Skeletal muscle tissue (tissue), 4 donors: ENCODE measurements around the gene PEX1. TPM values are rescaled to one million over a fixed set of nuclear protein-coding genes. Genes with fewer than 3 reads are reported as not detected.

Experiments used
- H3K27ac ChIP-seq: one replicate; pipeline ENCODE4 v1.7.0; 2013; ENCODE audit warnings: mild to moderate bottlenecking, low read depth, low read length, inconsistent platforms
- H3K27me3 ChIP-seq, 3 donors: one replicate each; pipeline ENCODE4 v1.7.0; 2013; ENCODE audit warnings: low read length in 3 of 3; ENCODE audit not compliant: control insufficient read depth in 3 of 3, insufficient read depth in 3 of 3
- H3K36me3 ChIP-seq, 3 donors: one replicate each; pipeline ENCODE4 v1.7.0; 2013; ENCODE audit warnings: low read length in 3 of 3; ENCODE audit not compliant: control insufficient read depth in 3 of 3, insufficient read depth in 3 of 3
- H3K4me1 ChIP-seq, 3 donors: one replicate each; pipeline ENCODE4 v1.7.0; 2013; ENCODE audit warnings: low read length in 3 of 3, mild to moderate bottlenecking in 3 of 3; ENCODE audit not compliant: control insufficient read depth in 3 of 3, insufficient read depth in 3 of 3
- H3K4me3 ChIP-seq, 3 donors: one replicate each; pipeline ENCODE4 v1.7.0; 2013; ENCODE audit warnings: low read length in 3 of 3
- H3K9ac ChIP-seq, 3 donors: one replicate each; pipeline ENCODE4 v1.7.0; 2013; ENCODE audit warnings: low read length in 3 of 3, mild to moderate bottlenecking in 3 of 3, moderate library complexity in 2 of 3, low read depth in 1 of 3
- H3K9me3 ChIP-seq, 3 donors: one replicate each; pipeline ENCODE4 v1.7.0; 2013; ENCODE audit warnings: low read length in 3 of 3; ENCODE audit not compliant: control insufficient read depth in 3 of 3
- total RNA-seq: library from RNA; depleted of rRNA; stranded (reverse); fragments of >200 nt; gene quantifications from one replicate; pipeline ENCODE4 v1.2.3, GENCODE V29; 2014
- donor health status: Osteomylitis.

Gene PEX1
- total RNA-seq, result 48.5 TPM

DNA sequence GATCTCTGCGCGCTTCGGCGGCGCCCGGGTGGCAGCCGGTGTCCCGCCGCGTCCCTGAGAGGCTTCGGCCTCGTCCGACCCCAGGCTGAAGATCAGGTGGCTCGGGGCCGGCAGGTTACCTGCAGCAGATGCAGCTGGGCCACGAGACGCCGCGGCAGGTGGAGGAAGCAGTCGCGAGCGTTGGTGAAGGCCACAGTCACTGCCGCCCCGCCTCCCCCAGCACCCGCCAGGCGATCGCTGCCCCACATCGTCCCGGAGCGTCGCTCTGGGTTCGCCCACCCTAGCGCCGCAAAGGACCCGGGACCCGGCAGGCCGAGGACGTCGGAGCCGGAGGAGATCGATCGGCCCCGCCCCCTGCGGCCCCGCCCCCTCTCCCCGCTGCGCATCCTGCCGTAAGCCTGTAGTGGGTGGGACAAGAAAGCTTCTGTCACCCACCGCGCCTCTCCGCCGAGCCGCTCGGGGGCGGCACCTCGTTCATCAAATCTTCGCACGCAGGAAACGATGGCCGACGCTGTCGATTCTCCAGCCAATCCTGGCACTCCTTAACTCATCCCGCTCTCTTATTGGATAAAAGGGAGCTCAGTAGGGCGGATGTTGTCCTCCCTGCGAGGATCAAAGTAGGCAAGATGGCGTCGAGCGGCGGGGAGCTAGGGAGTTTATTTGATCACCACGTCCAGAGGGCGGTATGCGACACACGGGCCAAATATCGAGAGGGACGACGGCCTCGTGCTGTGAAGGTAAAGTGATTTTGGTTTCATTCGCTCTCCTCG is at the start of gene PEX1, which contains the start of gene RBM48:
TSS of gene PEX1 (minus strand) at position 333 of the 770 bp plus-strand sequence. CDS start at position 248, 85 bp downstream.
TSS of gene RBM48 (plus strand) at position 608 of the 770 bp plus-strand sequence. CDS start at position 627, 19 bp downstream.
- Histone ChIP-seq H3K27ac (peak within 1 kb of the TSS; percentile 88), H3K9me3 (no peaks in the 10 kb centered on the region), H3K27me3 (no peaks in the 10 kb centered on the region), H3K36me3 (peaks cover 10 to 29% (median 21%) of the 10 kb centered on the region in 3 donors), H3K4me1 (peaks cover 5 to 16% (median 13%) of the 10 kb centered on the region in 3 donors), H3K9ac (peak within 1 kb of the TSS; percentile 86 to 91 (median 87)), H3K4me3 (peak within 1 kb of the TSS; percentile 100)

DNA sequence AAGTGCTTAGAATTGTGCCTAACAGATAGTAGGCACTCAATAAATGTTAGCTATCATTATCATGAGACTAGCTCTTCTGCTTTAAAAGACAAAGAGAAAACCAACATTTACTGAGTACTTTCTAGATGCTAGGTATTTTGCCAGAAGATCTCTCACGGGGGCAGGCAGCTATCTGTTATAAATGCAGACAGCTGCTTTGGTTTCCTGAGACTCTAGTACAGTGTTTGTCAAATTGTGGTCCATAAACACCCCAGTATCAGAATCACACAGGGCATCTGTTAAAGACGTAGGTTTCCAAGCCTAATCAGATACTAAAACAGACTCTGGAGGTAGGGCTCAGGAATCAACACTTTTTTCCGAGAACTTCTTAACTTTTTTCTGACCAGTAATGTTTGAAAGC is 48.0 kb upstream of the PEX1 start:
- Histone ChIP-seq H3K27me3 (no peaks in the 10 kb centered on the region), H3K4me1 (no peaks in the 10 kb centered on the region), H3K9me3 (no peaks in the 10 kb centered on the region), H3K27ac (no peak overlapping the region), H3K9ac (no peak overlapping the region), H3K4me3 (no peak overlapping the region), H3K36me3 (peaks cover 15 to 57% (median 55%) of the 10 kb centered on the region in 3 donors)

DNA sequence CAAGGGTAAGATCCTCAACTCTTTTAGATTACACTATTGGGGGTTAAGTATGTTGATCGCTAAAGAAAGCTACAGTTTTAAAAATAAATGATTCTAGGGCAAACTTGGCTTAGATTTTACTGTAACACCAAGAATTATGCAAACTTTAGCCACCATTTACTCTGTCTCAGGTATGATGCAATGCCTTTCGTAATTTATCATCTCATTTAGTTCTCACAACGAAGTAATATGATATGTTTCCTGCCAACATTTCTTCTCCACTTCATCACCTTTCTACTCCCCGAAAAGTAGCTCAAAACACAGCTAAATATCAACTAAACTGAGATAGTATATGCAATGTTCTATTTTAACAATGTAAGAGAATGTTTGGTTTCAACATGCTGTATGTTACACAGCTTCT is 40.8 kb upstream of the PEX1 start:
- no peaks in the 10 kb centered on the region for H3K27me3 ChIP-seq
- no peak overlapping the region for H3K9ac ChIP-seq
- no peaks in the 10 kb centered on the region for H3K4me1 ChIP-seq
- peaks cover 11 to 54% (median 36%) of the 10 kb centered on the region in 3 donors for H3K36me3 ChIP-seq
- no peak overlapping the region for H3K4me3 ChIP-seq
- H3K9me3 ChIP-seq, result no peaks in the 10 kb centered on the region
- H3K27ac ChIP-seq, result no peak overlapping the region

DNA sequence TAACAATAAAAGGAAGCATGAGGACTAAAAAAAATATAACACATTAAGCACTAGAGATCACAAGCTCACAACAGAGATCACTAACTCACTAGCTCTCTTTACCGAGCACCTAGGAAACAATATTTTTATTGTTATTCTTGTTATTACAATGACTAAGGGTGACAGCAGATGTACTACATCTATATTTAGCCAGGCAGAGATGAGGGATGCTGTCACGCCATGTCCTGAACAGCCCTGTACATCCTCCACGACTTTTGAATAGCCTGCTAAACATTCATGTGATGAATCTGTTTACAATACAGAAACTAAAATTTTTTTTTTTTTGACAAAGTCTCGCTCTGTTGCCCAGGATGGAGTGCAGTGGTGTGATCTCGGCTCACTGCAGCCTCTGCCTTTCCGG is 39.1 kb upstream of the PEX1 start:
- no peaks in the 10 kb centered on the region for H3K9me3 ChIP-seq
- H3K36me3 ChIP-seq, result peaks cover 12 to 49% (median 32%) of the 10 kb centered on the region in 3 donors
- no peak overlapping the region for H3K27ac ChIP-seq
- H3K4me3 ChIP-seq, result no peak overlapping the region
- no peaks in the 10 kb centered on the region for H3K27me3 ChIP-seq
- H3K9ac ChIP-seq, result no peak overlapping the region
- no peaks in the 10 kb centered on the region for H3K4me1 ChIP-seq

DNA sequence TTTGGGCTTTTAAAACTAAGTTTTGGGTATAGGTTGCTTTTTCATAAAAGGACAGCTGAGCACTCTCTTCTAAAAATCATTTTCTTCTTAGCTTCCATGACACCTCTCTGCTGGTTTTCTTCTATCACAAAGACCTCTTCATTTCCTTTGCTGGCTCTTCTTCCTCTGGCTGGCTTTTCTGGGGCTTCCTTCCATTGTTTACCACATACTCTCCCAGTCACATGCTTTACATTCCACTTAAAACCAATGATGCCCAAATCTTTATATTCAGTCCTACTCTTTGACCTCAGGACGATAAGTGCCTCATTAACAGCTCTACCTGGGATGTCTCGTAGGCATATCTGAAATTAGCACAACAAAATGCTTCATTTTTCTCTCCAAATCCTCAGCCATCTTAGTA is 35.0 kb upstream of the PEX1 start:
- Histone ChIP-seq H3K36me3 (peaks cover 6 to 34% (median 26%) of the 10 kb centered on the region in 3 donors), H3K9me3 (no peaks in the 10 kb centered on the region), H3K4me1 (no peaks in the 10 kb centered on the region), H3K27ac (no peak overlapping the region), H3K27me3 (no peaks in the 10 kb centered on the region), H3K4me3 (no peak overlapping the region), H3K9ac (no peak overlapping the region)

DNA sequence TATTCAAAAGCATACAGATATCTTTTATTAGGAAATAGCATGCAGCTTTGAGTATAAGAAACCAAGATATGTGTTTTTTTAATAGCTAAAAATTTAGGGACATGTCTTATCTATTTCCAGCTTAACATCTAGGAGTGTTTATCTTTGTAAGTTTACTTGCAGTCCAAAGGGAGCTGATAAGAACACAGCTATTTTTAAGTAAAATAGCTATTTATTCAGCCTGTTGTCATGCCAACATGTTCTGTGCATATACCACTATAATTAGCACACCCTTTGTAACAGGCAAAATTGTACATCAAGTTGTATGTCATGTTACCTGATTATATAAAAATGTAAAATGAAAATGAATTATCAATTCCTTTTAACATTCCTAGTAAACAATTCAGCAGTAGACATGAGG is 32.3 kb upstream of the PEX1 start:
- Histone ChIP-seq H3K27me3 (no peaks in the 10 kb centered on the region), H3K4me3 (no peak overlapping the region), H3K27ac (no peak overlapping the region), H3K9me3 (no peaks in the 10 kb centered on the region), H3K4me1 (no peaks in the 10 kb centered on the region), H3K9ac (no peak overlapping the region), H3K36me3 (peaks cover 6 to 17% (median 7%) of the 10 kb centered on the region in 3 donors)

DNA sequence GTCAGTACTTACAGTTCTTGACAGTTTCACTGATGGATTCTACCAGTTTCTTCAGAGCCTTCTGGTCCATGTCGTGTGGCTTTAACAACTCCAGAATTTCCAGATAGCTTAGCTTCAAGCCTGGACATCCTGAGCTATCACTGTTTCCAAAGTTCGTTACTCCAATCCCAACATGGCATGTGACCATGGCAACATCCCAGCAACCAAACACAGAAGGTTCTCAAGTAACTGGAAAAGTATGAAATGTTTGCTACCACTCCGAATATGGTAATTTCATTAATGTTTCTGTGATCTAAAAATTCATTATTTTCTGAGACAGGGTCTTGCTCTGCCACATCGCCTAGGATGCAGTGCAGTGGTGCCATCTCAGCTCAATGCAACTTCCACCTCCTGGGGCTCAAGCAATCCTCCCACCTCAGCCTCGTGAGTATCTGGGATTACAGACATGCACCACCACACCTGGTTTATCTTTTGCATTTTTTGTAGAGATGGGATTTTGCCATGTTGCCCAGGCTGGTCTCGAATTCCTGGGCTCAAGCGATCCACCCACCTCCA is 29.6 kb upstream of the PEX1 start:
- H3K27ac ChIP-seq, result no peak overlapping the region
- no peaks in the 10 kb centered on the region for H3K4me1 ChIP-seq
- no peak overlapping the region for H3K9ac ChIP-seq
- H3K27me3 ChIP-seq, result no peaks in the 10 kb centered on the region
- H3K9me3 ChIP-seq, result no peaks in the 10 kb centered on the region
- peaks cover 3 to 8% (median 6%) of the 10 kb centered on the region in 3 donors for H3K36me3 ChIP-seq
- H3K4me3 ChIP-seq, result no peak overlapping the region

DNA sequence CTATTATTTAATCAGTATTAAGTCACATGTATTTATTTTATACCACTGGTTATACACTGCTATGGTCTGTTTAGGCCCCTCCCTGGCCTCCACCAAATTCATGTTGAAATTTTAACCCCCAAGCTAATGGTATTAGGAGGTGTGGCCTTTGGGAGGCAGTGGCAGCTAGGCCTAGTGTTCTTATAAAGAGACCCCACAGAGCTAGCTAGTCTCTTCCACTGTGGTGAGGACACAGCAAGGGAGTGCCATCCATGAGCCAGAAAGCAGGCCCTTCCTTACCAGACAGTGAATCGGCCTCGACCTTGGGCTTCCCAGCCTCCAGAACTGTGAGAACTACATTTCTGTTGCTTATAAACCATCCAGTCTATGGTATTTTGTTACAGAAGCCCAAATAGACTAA is 28.9 kb upstream of the PEX1 start:
- no peaks in the 10 kb centered on the region for H3K4me1 ChIP-seq
- H3K27me3 ChIP-seq, result no peaks in the 10 kb centered on the region
- no peaks in the 10 kb centered on the region for H3K9me3 ChIP-seq
- no peak overlapping the region for H3K9ac ChIP-seq
- H3K36me3 ChIP-seq, result peaks cover 3 to 8% (median 6%) of the 10 kb centered on the region in 3 donors
- no peak overlapping the region for H3K4me3 ChIP-seq
- no peak overlapping the region for H3K27ac ChIP-seq

DNA sequence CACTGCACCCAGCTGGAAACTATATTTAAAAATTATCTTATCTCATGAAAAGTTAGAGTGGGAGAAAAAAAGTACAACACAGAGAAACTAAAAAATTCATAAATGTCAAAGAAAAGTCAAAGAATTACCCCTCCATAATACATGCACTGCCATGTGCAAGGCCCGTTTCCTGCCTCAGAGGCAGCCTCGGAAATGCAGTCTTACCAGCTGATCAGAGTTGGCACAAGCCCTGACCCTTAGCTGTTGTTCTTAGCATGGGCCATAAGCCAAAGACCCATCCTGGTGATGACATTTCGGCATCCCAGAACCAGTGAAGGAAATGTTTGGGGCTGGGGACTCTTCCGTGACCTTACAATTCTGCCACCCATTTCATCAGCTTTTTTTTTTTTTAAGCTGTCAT is 21.9 kb upstream of the PEX1 start:
- no peak overlapping the region for H3K9ac ChIP-seq
- no peak overlapping the region for H3K4me3 ChIP-seq
- H3K27ac ChIP-seq, result no peak overlapping the region
- no peaks in the 10 kb centered on the region for H3K4me1 ChIP-seq
- H3K27me3 ChIP-seq, result peaks cover 0 to 2% (median 0%) of the 10 kb centered on the region in 3 donors
- no peaks in the 10 kb centered on the region for H3K36me3 ChIP-seq
- no peaks in the 10 kb centered on the region for H3K9me3 ChIP-seq

DNA sequence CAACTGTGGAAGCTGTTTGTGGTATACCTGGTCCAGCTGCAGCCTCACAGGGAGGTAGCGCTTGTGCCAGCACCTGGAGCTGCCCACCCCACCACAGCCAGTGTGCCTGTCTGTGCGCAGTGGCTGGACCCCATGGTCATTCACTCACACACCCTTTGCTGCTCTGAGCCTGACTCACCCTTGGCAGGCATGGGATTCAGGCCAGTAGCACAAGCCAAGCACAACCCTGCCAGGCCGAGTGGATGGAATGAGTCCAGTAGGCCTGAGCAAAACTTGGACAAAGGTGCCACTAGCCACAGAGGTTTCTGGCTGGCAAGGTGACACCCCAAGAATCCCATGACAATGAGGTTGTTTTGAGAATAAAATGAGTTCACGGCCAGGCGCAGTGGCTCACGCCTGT is 19.3 kb upstream of the PEX1 start:
- Histone ChIP-seq H3K27me3 (peaks cover 0 to 2% (median 0%) of the 10 kb centered on the region in 3 donors), H3K9ac (no peak overlapping the region), H3K4me1 (no peaks in the 10 kb centered on the region), H3K4me3 (no peak overlapping the region), H3K36me3 (no peaks in the 10 kb centered on the region), H3K9me3 (no peaks in the 10 kb centered on the region), H3K27ac (no peak overlapping the region)
